A549 (cell line): ENCODE data around the gene BEX4. TPM values are rescaled to one million over a fixed set of nuclear protein-coding genes. Genes with fewer than 3 reads are reported as not detected.

Experiments used
- ATAC-seq, 2 experiments: fragments of 200-7000 bp in 1 of 2; fragments of >200 bp in 1 of 2; cut with Nextera tagmentation in 1 of 2; cut with Tn5 transposase in 1 of 2; 3 replicates each; pipeline versions ENCODE4 v1.8.0 to v1.9.1; 2018 to 2020; ENCODE audit warnings: mild to moderate bottlenecking in 1 of 2, moderate library complexity in 1 of 2
- CTCF ChIA-PET: fragments of 300-600 bp; sonication (Branson Sonifier 250); formaldehyde crosslinking; extraction: SDS; loops from one replicate; lab custom pipeline; 2021; ENCODE audit warnings: antibody characterized with exemption, inconsistent platforms; lab: Yijun Ruan, JAX
- POLR2A ChIA-PET: fragments of 350-600 bp; formaldehyde crosslinking; extraction: SDS; loops from one replicate; lab custom pipeline; 2021; ENCODE audit warnings: antibody characterized with exemption, inconsistent platforms; lab: Yijun Ruan, JAX
- DNase-seq, 2 experiments: peaks; one replicate each; pipeline versions ENCODE4 v3.0.0 to v3.0.0-alpha.2; 2011 to 2016; ENCODE audit warnings: low read depth in 1 of 2, low spot score in 1 of 2
- FAIRE-seq: peaks from 2 replicates; lab custom pipeline; 2011; peaks lifted over from hg19 to GRCh38; lab: Jason Lieb, UNC
- H3K27ac ChIP-seq, 2 experiments: fragments of >200 bp; sonication (Bioruptor Twin); formaldehyde crosslinking; 3 replicates each; pipeline ENCODE4 v1.5.1; 2016 to 2017
- H3K4me1 ChIP-seq: fragments of >200 bp; sonication (Bioruptor Twin); formaldehyde crosslinking; 3 replicates; pipeline ENCODE4 v1.6.1; 2016
- H3K4me2 ChIP-seq: fragments of >200 bp; sonication (Bioruptor Twin); formaldehyde crosslinking; 3 replicates; pipeline ENCODE4 v1.6.1; 2016
- H3K4me3 ChIP-seq: fragments of >200 bp; sonication (Bioruptor Twin); formaldehyde crosslinking; 3 replicates; pipeline ENCODE4 v1.5.1; 2016
- H3K9me3 ChIP-seq: fragments of >200 bp; sonication (Bioruptor Twin); formaldehyde crosslinking; 3 replicates; pipeline ENCODE4 v1.6.1; 2016
- CBX2 ChIP-seq: fragments of 200-600 bp; sonication (generic); IDR thresholded peaks from 2 replicates; pipeline ENCODE4 v1.6.1; 2016; ENCODE audit warnings: low read depth, mild to moderate bottlenecking, borderline replicate concordance
- CBX8 ChIP-seq: fragments of 200-600 bp; sonication (generic); IDR thresholded peaks from 2 replicates; pipeline ENCODE4 v1.6.1; 2016
- CEBPB ChIP-seq, 2 experiments: fragments of >200 bp in 1 of 2; sonication (Bioruptor Twin) in 1 of 2; formaldehyde crosslinking in 1 of 2; IDR thresholded peaks; 2 replicates each; pipeline ENCODE4 v1.6.1; 2012 to 2016
- EHMT2 ChIP-seq: fragments of 200-600 bp; sonication (generic); IDR thresholded peaks from 2 replicates; pipeline ENCODE4 v1.6.1; 2016; ENCODE audit warnings: antibody characterized with exemption, low read depth, mild to moderate bottlenecking, moderate library complexity
- FOXS1 ChIP-seq: fragments of 250-450 bp; sonication (Bioruptor Pico); IDR thresholded peaks from 2 replicates; pipeline ENCODE4 v1.5.0; 2020; ENCODE audit warnings: mild to moderate bottlenecking, moderate library complexity
- GATA3 ChIP-seq: IDR thresholded peaks from 2 replicates; pipeline ENCODE4 v1.6.1; 2012; ENCODE audit warnings: borderline replicate concordance
- HDAC2 ChIP-seq: fragments of 200-600 bp; sonication (generic); IDR thresholded peaks from 2 replicates; pipeline ENCODE4 v1.6.1; 2016
- HOXA7 ChIP-seq: fragments of 250-450 bp; sonication (Bioruptor Pico); IDR thresholded peaks from 2 replicates; pipeline ENCODE4 v1.5.0; 2020; ENCODE audit warnings: mild to moderate bottlenecking, moderate library complexity
- HOXB5 ChIP-seq: fragments of 250-450 bp; sonication (Bioruptor Pico); IDR thresholded peaks from 2 replicates; pipeline ENCODE4 v1.5.0; 2020; ENCODE audit warnings: mild to moderate bottlenecking, moderate library complexity
- JUN ChIP-seq, 2 experiments: fragments of >200 bp; sonication (Bioruptor Twin); formaldehyde crosslinking; IDR thresholded peaks; 2 replicates in 1 of 2; 3 replicates in 1 of 2; pipeline ENCODE4 v1.6.1; 2016 to 2017
- JUNB ChIP-seq: fragments of >200 bp; sonication (Bioruptor Twin); formaldehyde crosslinking; IDR thresholded peaks from 2 replicates; pipeline ENCODE4 v1.6.1; 2016
- KDM1A ChIP-seq: fragments of 200-600 bp; sonication (generic); IDR thresholded peaks from 2 replicates; pipeline ENCODE4 v1.6.1; 2016; ENCODE audit warnings: low read depth, mild to moderate bottlenecking
- KDM5A ChIP-seq: fragments of 200-600 bp; sonication (generic); IDR thresholded peaks from 2 replicates; pipeline ENCODE4 v1.6.1; 2016; ENCODE audit warnings: antibody characterized with exemption, mild to moderate bottlenecking
- MAFK ChIP-seq: fragments of 450-650 bp; IDR thresholded peaks from 2 replicates; pipeline ENCODE4 v1.6.1; 2014; ENCODE audit not compliant: partially characterized antibody
- NPAS2 ChIP-seq: fragments of 250-450 bp; sonication (Bioruptor Pico); IDR thresholded peaks from 2 replicates; pipeline ENCODE4 v1.8.0; 2022; ENCODE audit warnings: mild to moderate bottlenecking, moderate library complexity, borderline replicate concordance
- POLR2A ChIP-seq: IDR thresholded peaks from 2 replicates; pipeline ENCODE4 v1.6.1; 2012; ENCODE audit warnings: mild to moderate bottlenecking, low read length
- RAD21 ChIP-seq, 2 experiments: fragments of >200 bp in 1 of 2; sonication (Bioruptor Twin) in 1 of 2; formaldehyde crosslinking in 1 of 2; IDR thresholded peaks in 1 of 2; conservative IDR thresholded peaks in 1 of 2; 2 replicates in 1 of 2; 3 replicates in 1 of 2; pipeline ENCODE4 v1.6.1; 2012 to 2018; ENCODE audit warnings: inconsistent platforms in 1 of 2
- SMC3 ChIP-seq: fragments of >200 bp; sonication (Bioruptor Twin); formaldehyde crosslinking; IDR thresholded peaks from 3 replicates; pipeline ENCODE4 v1.6.1; 2018; ENCODE audit warnings: inconsistent platforms
- SREBF2 ChIP-seq: fragments of 450-650 bp; IDR thresholded peaks from 2 replicates; pipeline ENCODE4 v1.6.1; 2014; ENCODE audit warnings: mild to moderate bottlenecking, moderate library complexity
- ZFP36 ChIP-seq: fragments of 450-650 bp; IDR thresholded peaks from 2 replicates; pipeline ENCODE4 v1.6.1; 2014; ENCODE audit warnings: borderline replicate concordance; ENCODE audit not compliant: partially characterized antibody
- ZNF302 ChIP-seq: fragments of 250-450 bp; sonication (Bioruptor Pico); IDR thresholded peaks from 2 replicates; pipeline ENCODE4 v1.9.0; 2021; ENCODE audit warnings: inconsistent platforms, mild to moderate bottlenecking, moderate library complexity
- WGBS: methylation state at CpG from one replicate; pipeline ENCODE4 v1.1.6; 2017; ENCODE audit errors: missing lambda C conversion rate; 5-methylcytosine and 5-hydroxymethylcytosine counted together
- polyA plus RNA-seq, 4 experiments: library from polyadenylated mRNA; depleted of rRNA in 3 of 4; stranded (reverse); fragments of >200 nt; fragmentation: RNase III in 1 of 4; extraction: RNeasy Plus Mini Kit Qiagen cat#74134 plus additional on column Dnase treatment in 1 of 4; gene quantifications; 2 replicates in 3 of 4; 3 replicates in 1 of 4; pipeline ENCODE4 v1.2.3, GENCODE V29; 2011 to 2017
- TF ChIP-seq, protein P1 (sequence below): IDR thresholded peaks from 2 replicates; pipeline ENCODE4 v1.6.1; 2012
- TF ChIP-seq, protein P2 (sequence below): IDR thresholded peaks from 2 replicates; pipeline ENCODE4 v1.6.1; 2012; ENCODE audit warnings: low read depth, borderline replicate concordance
- TF ChIP-seq, protein P3 (sequence below): fragments of 450-650 bp; IDR thresholded peaks from 2 replicates; pipeline ENCODE4 v1.6.1; 2014; ENCODE audit warnings: antibody characterized with exemption
- TF ChIP-seq, protein P4 (sequence below): fragments of >200 bp; sonication (Bioruptor Twin); formaldehyde crosslinking; IDR thresholded peaks from 3 replicates; pipeline ENCODE4 v1.5.1; 2016
- TF ChIP-seq, protein P5 (sequence below): fragments of 250-450 bp; sonication (Bioruptor Pico); IDR thresholded peaks from 2 replicates; pipeline ENCODE4 v1.5.0; 2020; ENCODE audit warnings: low read depth, mild to moderate bottlenecking, moderate library complexity
- TF ChIP-seq, protein P6 (sequence below): fragments of 150-350 bp; IDR thresholded peaks from 2 replicates; pipeline ENCODE4 v1.6.1; 2014; ENCODE audit warnings: low read depth, mild to moderate bottlenecking, low read length

The BEX4 gene
- polyA plus RNA-seq, 2 of the 4 experiments (the other 2 are of a cell fraction) = 0.85 to 2.4 TPM

DNA sequence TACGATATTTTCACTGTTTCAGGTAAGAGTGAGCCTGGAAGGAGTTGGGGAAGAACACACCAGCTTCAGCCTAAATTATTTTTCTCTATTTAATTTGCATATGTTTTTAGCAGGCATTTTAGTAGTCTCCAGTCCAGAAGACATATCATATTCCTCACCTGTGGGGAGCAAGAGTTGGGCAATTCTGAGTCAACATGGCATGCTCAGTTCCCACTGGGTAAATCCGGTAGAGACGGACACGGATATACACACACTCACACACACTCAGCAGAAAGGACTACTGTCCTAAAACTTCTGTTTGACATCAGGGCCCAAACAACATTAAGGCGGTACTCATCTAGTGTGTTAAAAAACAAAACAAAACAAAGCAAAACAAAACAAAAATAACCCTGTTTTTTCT is 4.9 kb upstream of the BEX4 start:
- CTCF ChIA-PET = interaction anchor here (1.1 to 2.1 kb wide), 5 partner anchors 8 to 254 kb away, joined by 4 to 18 read pairs (median 7); no protein-coding TSS in a partner anchor
- FAIRE-seq = no peak

DNA sequence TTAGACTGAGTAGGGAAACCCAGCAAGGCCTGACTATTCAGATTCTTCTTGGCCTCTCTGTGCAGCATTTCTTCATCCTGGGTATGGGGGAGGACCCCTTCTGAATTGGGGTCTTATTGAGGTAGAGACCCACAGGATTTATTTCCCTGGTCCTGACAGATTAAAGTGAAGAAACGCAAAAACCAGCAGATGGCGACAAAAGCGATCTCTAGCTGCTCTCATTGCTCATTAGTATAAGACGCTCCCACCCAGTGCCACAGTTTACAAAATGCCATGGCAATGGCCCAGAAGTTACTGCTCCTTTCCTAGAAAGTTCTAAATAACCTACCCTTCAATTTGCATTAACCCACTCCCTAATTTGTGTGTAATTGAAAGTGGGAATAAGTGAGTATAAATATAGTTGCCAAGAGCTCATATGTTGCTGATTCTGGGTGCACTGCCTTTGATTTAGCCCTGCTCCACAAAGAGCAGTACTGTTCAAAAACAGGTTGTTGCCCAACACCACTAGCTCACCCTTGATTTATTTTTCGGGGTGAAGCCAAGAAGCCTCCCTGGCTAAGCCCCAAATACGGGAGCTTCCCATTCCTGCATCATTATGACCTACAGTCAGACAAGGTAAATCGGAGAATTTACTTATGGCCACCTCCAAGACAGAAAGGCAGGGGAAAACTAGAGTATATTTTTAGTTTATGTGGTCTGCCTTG is 3.7 kb upstream of the BEX4 start:
- POLR2A ChIA-PET = no interaction called here
- peak; percentile 12 to 34 for DNase-seq

More for the DNA sequence above, 4.9 kb upstream of the BEX4 start:
- no peak overlapping the region for H3K27ac ChIP-seq
- H3K4me3 ChIP-seq = no peak overlapping the region
- ATAC-seq = no peak
- DNase-seq = no peak
- WGBS = 18% methylated on average over 5 of the region's 5 CpGs
- H3K4me2 ChIP-seq = no peak overlapping the region
- TF ChIP-seq HDAC2 (no peak), FOXS1 (CRISPR knock-in tag) (no peak), KDM1A (no peak), EHMT2 (no peak), CBX2 (no peak), MAFK (no peak), HOXB5 (CRISPR knock-in tag) (no peak), POLR2A (no peak), KDM5A (no peak), ZNF302 (CRISPR knock-in tag) (no peak), NPAS2 (CRISPR knock-in tag) (no peak), HOXA7 (no peak)
- TF ChIP-seq, protein P1, sequence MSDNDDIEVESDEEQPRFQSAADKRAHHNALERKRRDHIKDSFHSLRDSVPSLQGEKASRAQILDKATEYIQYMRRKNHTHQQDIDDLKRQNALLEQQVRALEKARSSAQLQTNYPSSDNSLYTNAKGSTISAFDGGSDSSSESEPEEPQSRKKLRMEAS = no peak
- TF ChIP-seq, protein P2, sequence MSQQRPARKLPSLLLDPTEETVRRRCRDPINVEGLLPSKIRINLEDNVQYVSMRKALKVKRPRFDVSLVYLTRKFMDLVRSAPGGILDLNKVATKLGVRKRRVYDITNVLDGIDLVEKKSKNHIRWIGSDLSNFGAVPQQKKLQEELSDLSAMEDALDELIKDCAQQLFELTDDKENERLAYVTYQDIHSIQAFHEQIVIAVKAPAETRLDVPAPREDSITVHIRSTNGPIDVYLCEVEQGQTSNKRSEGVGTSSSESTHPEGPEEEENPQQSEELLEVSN = no peak
- TF ChIP-seq, protein P3, sequence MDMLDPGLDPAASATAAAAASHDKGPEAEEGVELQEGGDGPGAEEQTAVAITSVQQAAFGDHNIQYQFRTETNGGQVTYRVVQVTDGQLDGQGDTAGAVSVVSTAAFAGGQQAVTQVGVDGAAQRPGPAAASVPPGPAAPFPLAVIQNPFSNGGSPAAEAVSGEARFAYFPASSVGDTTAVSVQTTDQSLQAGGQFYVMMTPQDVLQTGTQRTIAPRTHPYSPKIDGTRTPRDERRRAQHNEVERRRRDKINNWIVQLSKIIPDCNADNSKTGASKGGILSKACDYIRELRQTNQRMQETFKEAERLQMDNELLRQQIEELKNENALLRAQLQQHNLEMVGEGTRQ = no peak
- TF ChIP-seq, all 56 proteins: peak for 0
- POLR2A ChIA-PET = no interaction called here
- Histone ChIP-seq H3K9me3 (no peaks in the 10 kb centered on the region), H3K4me1 (no peaks in the 10 kb centered on the region)

More for the DNA sequence above, 3.7 kb upstream of the BEX4 start:
- CTCF ChIA-PET = interaction anchor here (0.6 to 2.1 kb wide), 22 partner anchors 9 to 279 kb away, joined by 3 to 18 read pairs (median 4); no protein-coding TSS in a partner anchor
- FAIRE-seq (no peak), ATAC-seq (peak; percentile 58 to 80; a peak in 3 of 6 replicates)
- no peak overlapping the region for H3K27ac ChIP-seq
- WGBS = 20% methylated on average over 7 of the region's 7 CpGs
- no peak overlapping the region for H3K4me2 ChIP-seq
- H3K4me3 ChIP-seq = no peak overlapping the region
- H3K4me1 ChIP-seq = no peaks in the 10 kb centered on the region
- H3K9me3 ChIP-seq = no peaks in the 10 kb centered on the region
- TF ChIP-seq GATA3 (no peak), NPAS2 (CRISPR knock-in tag) (no peak), FOXS1 (CRISPR knock-in tag) (no peak), CBX8 (no peak), JUNB (no peak), SREBF2 (no peak), CEBPB (IDR thresholded peaks at IDR 0.05) (no peak), JUN (IDR thresholded peaks at IDR 0.05) (no peak), HDAC2 (no peak), SMC3 (peak; percentile 50), ZFP36 (no peak), RAD21 (conservative IDR thresholded peaks at IDR 0.05 in 1 of 2, IDR thresholded peaks at IDR 0.05 in 1 of 2) (peak; percentile 35 to 42; a peak in 3 of 5 replicates)
- TF ChIP-seq, protein P4, sequence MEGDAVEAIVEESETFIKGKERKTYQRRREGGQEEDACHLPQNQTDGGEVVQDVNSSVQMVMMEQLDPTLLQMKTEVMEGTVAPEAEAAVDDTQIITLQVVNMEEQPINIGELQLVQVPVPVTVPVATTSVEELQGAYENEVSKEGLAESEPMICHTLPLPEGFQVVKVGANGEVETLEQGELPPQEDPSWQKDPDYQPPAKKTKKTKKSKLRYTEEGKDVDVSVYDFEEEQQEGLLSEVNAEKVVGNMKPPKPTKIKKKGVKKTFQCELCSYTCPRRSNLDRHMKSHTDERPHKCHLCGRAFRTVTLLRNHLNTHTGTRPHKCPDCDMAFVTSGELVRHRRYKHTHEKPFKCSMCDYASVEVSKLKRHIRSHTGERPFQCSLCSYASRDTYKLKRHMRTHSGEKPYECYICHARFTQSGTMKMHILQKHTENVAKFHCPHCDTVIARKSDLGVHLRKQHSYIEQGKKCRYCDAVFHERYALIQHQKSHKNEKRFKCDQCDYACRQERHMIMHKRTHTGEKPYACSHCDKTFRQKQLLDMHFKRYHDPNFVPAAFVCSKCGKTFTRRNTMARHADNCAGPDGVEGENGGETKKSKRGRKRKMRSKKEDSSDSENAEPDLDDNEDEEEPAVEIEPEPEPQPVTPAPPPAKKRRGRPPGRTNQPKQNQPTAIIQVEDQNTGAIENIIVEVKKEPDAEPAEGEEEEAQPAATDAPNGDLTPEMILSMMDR = peak; percentile 60
- TF ChIP-seq, protein P5, sequence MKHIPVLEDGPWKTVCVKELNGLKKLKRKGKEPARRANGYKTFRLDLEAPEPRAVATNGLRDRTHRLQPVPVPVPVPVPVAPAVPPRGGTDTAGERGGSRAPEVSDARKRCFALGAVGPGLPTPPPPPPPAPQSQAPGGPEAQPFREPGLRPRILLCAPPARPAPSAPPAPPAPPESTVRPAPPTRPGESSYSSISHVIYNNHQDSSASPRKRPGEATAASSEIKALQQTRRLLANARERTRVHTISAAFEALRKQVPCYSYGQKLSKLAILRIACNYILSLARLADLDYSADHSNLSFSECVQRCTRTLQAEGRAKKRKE = no peak
- TF ChIP-seq, protein P6, sequence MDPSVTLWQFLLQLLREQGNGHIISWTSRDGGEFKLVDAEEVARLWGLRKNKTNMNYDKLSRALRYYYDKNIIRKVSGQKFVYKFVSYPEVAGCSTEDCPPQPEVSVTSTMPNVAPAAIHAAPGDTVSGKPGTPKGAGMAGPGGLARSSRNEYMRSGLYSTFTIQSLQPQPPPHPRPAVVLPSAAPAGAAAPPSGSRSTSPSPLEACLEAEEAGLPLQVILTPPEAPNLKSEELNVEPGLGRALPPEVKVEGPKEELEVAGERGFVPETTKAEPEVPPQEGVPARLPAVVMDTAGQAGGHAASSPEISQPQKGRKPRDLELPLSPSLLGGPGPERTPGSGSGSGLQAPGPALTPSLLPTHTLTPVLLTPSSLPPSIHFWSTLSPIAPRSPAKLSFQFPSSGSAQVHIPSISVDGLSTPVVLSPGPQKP = no peak
